Naive B cell (primary cell): ENCODE data around the gene GANAB. TPM values are rescaled to one million over a fixed set of nuclear protein-coding genes. Genes with fewer than 3 reads are reported as not detected.

ENCODE experiments used
- ATAC-seq, 2 donors: fragments of 150-1000 bp; cut with Tn5 transposase; 2 replicates each; pipeline ENCODE4 v1.10.0; 2021; ENCODE audit warnings: low read depth in 2 of 2, mild to moderate bottlenecking in 2 of 2, moderate library complexity in 2 of 2
- DNase-seq: peaks from one replicate; pipeline ENCODE4 v3.0.0; 2022
- H3K27ac Mint-ChIP-seq, 6 donors: one replicate each; pipeline ENCODE4 v1.8.0; 2020 to 2022; ENCODE audit warnings: mild to moderate bottlenecking in 6 of 6, mixed read lengths in 6 of 6, moderate library complexity in 5 of 6, inconsistent platforms in 2 of 6
- H3K27me3 Mint-ChIP-seq, 3 donors: one replicate each; pipeline ENCODE4 v1.8.0; 2021 to 2022; ENCODE audit warnings: mixed read lengths in 3 of 3, mild to moderate bottlenecking in 1 of 3
- H3K36me3 Mint-ChIP-seq, 2 donors: one replicate each; pipeline ENCODE4 v1.8.0; 2020 to 2022; ENCODE audit warnings: mixed read lengths in 2 of 2, inconsistent platforms in 1 of 2, mild to moderate bottlenecking in 1 of 2
- H3K4me1 Mint-ChIP-seq, 3 donors: one replicate each; pipeline ENCODE4 v1.8.0; 2020 to 2022; ENCODE audit warnings: mixed read lengths in 3 of 3, inconsistent platforms in 1 of 3, mild to moderate bottlenecking in 1 of 3, moderate library complexity in 1 of 3
- H3K4me3 Mint-ChIP-seq, 8 donors: one replicate each; pipeline ENCODE4 v1.8.0; 2020 to 2022; ENCODE audit warnings: mild to moderate bottlenecking in 8 of 8, mixed read lengths in 8 of 8, moderate library complexity in 8 of 8, inconsistent platforms in 2 of 8
- H3K9me3 Mint-ChIP-seq, 7 donors: one replicate each; pipeline ENCODE4 v1.8.0; 2020 to 2022; ENCODE audit warnings: mixed read lengths in 7 of 7, mild to moderate bottlenecking in 5 of 7, inconsistent platforms in 2 of 7, moderate library complexity in 1 of 7
- polyA plus RNA-seq, 6 donors: library from polyadenylated mRNA; unstranded; fragments of 300-500 nt; fragmentation: Illumina TruSeq; gene quantifications; one replicate each; pipeline ENCODE4 v1.2.3, GENCODE V29; 2021; ENCODE audit warnings: low read depth in 6 of 6

The GANAB gene
- polyA plus RNA-seq, 6 donors from 2014 or later, result 140 to 158 (median 149) TPM

DNA sequence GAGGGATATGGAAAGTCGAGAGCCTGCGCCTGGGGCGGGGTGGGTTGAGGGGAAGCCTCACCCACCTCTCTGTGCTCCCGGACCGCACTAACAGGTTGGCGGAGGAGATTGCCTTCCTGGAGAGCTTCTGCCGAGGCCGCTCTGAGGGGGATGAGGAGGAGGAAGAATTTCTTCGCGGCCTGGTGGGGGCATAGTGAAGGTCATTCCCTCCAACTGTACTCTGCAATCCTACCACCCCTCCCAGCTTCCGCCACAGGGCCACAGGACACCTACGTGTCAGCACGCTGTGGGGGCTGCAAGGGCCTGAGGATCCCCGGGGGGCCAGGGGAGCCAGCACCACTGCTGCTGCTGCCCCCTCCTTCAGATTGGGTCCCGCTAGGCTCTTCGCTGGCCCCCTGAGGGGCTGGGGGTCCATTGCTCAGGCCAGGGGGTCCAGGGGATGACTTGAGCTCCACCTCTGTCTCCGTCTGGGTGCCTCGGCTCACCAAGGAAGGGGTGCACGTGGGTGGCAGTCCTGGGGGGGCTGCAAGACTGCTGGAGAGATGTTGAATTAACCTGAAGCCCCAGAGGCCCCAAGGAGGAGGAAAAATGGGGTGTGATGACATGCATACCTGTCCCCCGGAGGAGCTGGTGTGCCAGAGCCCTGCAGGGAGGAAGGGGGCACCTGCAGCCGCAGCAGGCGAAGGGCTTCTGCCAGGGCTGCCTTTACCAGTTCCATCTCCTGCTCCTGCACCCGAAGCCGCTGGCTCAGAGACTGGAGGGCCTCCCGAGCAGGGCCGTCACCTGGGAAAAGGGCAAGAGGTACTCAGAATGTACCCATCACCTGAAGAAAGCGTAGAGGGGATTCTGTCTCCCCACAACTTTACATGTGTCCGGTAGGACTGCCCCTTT is 35.4 kb downstream of the GANAB start:
- peaks cover 5 to 7% of the 10 kb centered on the region in 2 donors for H3K36me3 Mint-ChIP-seq

DNA sequence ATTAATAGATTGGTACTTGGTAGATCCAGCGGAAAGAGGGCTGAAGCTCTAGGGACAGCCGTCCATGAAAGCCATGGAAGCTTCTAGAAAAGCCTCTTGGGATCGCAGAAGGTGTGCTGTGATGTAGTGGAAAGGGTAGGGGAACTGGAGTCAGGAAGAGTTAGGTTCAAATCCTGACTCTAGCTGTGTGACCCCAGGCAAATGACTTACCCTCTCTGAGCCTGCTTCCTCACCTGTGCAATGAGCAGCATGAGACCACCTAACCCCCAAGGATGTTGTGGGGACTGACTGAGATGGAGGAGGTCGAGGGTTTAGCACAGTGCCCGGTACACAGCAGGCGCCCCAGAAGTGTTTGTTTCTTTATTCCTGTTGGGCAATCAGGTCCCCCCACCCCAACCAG is 36.0 kb downstream of the GANAB start:
- peak overlapping the region in 4 of 6 donors; percentile 78 to 96 (median 85) for H3K27ac Mint-ChIP-seq
- H3K27me3 Mint-ChIP-seq, result no peaks in the 10 kb centered on the region
- H3K9me3 Mint-ChIP-seq, result peaks cover 0 to 2% (median 0%) of the 10 kb centered on the region in 7 donors
- peaks cover 5 to 7% of the 10 kb centered on the region in 2 donors for H3K36me3 Mint-ChIP-seq
- peak overlapping the region; percentile 36 to 100 (median 84) for H3K4me3 Mint-ChIP-seq
- peaks cover 33 to 48% (median 40%) of the 10 kb centered on the region in 3 donors for H3K4me1 Mint-ChIP-seq
- no peak for ATAC-seq
- no peak for DNase-seq

More for the DNA sequence above, 35.4 kb downstream of the GANAB start:
- Mint-ChIP-seq H3K4me1 (peaks cover 33 to 48% (median 40%) of the 10 kb centered on the region in 3 donors), H3K27ac (peak overlapping the region in 5 of 6 donors; percentile 96 to 99 (median 99)), H3K9me3 (peaks cover 0 to 2% (median 0%) of the 10 kb centered on the region in 7 donors), H3K27me3 (no peaks in the 10 kb centered on the region), H3K4me3 (peak overlapping the region; percentile 95 to 100 (median 98))
- no peak for DNase-seq
- no peak for ATAC-seq

- peaks cover 29 to 49% (median 40%) of the 10 kb centered on the region in 3 donors for H3K4me1 Mint-ChIP-seq
- H3K27ac Mint-ChIP-seq, result peak overlapping the region in 1 of 6 donors; percentile 24
- H3K36me3 Mint-ChIP-seq, result peaks cover 5 to 7% of the 10 kb centered on the region in 2 donors
- ATAC-seq (no peak), DNase-seq (no peak)
- peak overlapping the region in 3 of 8 donors; percentile 59 to 100 (median 84) for H3K4me3 Mint-ChIP-seq
- peaks cover 0 to 2% (median 0%) of the 10 kb centered on the region in 7 donors for H3K9me3 Mint-ChIP-seq
- H3K27me3 Mint-ChIP-seq, result no peaks in the 10 kb centered on the region
Measured at GRCh38 chr11:62608776-62609175, 37.6 kb downstream of the GANAB start.

- Mint-ChIP-seq H3K4me3 (peak overlapping the region in 2 of 8 donors; percentile 34 to 50), H3K4me1 (peaks cover 34 to 56% (median 46%) of the 10 kb centered on the region in 3 donors), H3K27ac (peak overlapping the region in 3 of 6 donors; percentile 24 to 64 (median 31))
Measured at GRCh38 chr11:62607714-62608113, 38.7 kb downstream of the GANAB start.

DNA sequence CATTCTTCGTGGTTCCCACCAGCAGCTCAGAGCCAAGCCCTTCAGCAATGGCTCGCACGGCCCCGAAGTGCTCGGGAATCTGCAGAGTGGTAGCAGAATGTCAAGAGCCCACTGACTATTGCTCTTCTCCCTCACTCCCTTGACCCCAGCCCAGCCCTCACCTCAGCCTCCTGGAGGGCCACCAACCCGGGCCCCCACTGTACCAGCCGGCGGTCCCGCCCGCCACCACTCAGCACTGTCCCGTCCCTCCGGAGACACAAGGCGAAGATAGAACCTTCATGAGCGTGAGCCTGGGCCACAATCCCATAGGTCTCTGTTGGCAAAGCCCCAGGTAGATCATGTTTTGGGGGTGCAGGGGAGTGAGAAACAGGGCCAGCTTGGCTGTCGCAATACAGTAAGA is 40.5 kb downstream of the GANAB start:
- H3K9me3 Mint-ChIP-seq, result no peaks in the 10 kb centered on the region
- ATAC-seq (no peak), DNase-seq (no peak)
- no peak overlapping the region for H3K4me3 Mint-ChIP-seq
- H3K4me1 Mint-ChIP-seq, result peaks cover 28 to 51% (median 40%) of the 10 kb centered on the region in 3 donors
- H3K27me3 Mint-ChIP-seq, result no peaks in the 10 kb centered on the region
- peak overlapping the region in 1 of 6 donors; percentile 18 for H3K27ac Mint-ChIP-seq
- H3K36me3 Mint-ChIP-seq, result peaks cover 5 to 7% of the 10 kb centered on the region in 2 donors

More at GRCh38 chr11:62607714-62608113, 38.7 kb downstream of the GANAB start:
- DNase-seq, result no peak
- Mint-ChIP-seq H3K27me3 (no peaks in the 10 kb centered on the region), H3K36me3 (peaks cover 5 to 7% of the 10 kb centered on the region in 2 donors), H3K9me3 (peaks cover 0 to 2% (median 0%) of the 10 kb centered on the region in 7 donors)
- no peak for ATAC-seq

DNA sequence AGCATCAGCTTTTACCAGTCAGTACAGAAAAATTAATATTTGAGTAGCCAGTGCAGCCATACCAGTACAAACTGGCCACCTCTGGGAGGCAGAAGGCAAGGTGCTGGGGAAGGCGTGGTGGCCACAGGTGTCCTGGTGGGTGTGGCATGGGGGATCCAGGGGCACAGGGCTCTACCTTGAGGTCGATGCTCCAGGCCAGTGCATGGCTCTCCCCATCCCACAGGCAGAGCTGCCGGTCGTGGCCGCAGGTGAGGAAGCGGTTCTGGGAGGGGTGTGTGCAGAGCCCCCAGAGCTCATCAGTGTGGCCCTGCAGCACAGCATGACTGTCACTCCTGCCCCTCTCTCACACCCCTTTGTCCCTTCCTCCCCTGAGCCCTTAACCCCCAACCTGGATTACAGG is 40.9 kb downstream of the GANAB start:
- H3K27me3 Mint-ChIP-seq, result no peaks in the 10 kb centered on the region
- H3K4me3 Mint-ChIP-seq, result peak overlapping the region in 2 of 8 donors; percentile 15 to 24
- H3K27ac Mint-ChIP-seq, result no peak overlapping the region
- ATAC-seq (no peak), DNase-seq (no peak)
- peaks cover 5 to 7% of the 10 kb centered on the region in 2 donors for H3K36me3 Mint-ChIP-seq
- no peaks in the 10 kb centered on the region for H3K9me3 Mint-ChIP-seq
- H3K4me1 Mint-ChIP-seq, result peaks cover 31 to 50% (median 41%) of the 10 kb centered on the region in 3 donors

GRCh38 chr11:62604460-62605120 is 41.8 kb downstream of the GANAB start:
- peaks cover 9 to 15% of the 10 kb centered on the region in 2 donors for H3K36me3 Mint-ChIP-seq
- H3K4me1 Mint-ChIP-seq, result peaks cover 36 to 59% (median 46%) of the 10 kb centered on the region in 3 donors
- H3K27me3 Mint-ChIP-seq, result no peaks in the 10 kb centered on the region
- ATAC-seq (no peak), DNase-seq (no peak)
- peaks cover 0 to 4% (median 0%) of the 10 kb centered on the region in 7 donors for H3K9me3 Mint-ChIP-seq
- H3K27ac Mint-ChIP-seq, result peak overlapping the region in 1 of 6 donors; percentile 54
- peak overlapping the region in 2 of 8 donors; percentile 44 to 92 for H3K4me3 Mint-ChIP-seq

DNA sequence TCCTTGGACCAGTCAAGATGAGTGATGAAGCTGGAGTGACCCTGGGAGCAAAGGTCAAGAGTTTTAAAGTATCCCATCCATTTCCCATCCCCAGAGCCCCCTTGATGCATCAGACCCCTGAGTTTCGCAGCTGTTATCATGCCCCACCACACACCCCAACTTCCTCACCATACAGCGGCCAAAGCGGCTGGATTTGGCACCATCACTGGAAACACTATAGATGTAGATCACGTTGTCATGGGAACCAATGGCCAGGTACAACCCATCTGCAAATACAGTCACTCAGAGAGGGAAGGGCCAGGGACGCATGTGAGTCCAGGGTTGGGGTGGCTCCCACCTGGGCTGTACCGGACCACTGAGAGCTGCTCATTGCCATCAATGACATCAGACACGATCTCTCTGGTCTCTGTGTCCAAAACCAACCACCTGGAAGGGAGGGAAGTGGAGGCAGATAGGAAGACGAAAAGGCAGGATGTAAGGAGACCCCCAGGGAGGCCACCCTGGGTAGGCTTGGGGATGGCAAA is 42.6 kb downstream of the GANAB start:
- ATAC-seq (no peak), DNase-seq (no peak)
- H3K36me3 Mint-ChIP-seq, result peaks cover 14 to 22% of the 10 kb centered on the region in 2 donors
- peaks cover 40 to 62% (median 48%) of the 10 kb centered on the region in 3 donors for H3K4me1 Mint-ChIP-seq
- H3K27ac Mint-ChIP-seq, result peak overlapping the region in 5 of 6 donors; percentile 35 to 76 (median 67)
- H3K27me3 Mint-ChIP-seq, result no peaks in the 10 kb centered on the region
- peak overlapping the region in 5 of 8 donors; percentile 59 to 93 (median 78) for H3K4me3 Mint-ChIP-seq
- H3K9me3 Mint-ChIP-seq, result peaks cover 0 to 5% (median 0%) of the 10 kb centered on the region in 7 donors

GRCh38 chr11:62603072-62603408 is 43.4 kb downstream of the GANAB start:
- ATAC-seq (no peak), DNase-seq (no peak)
- H3K27me3 Mint-ChIP-seq, result no peaks in the 10 kb centered on the region
- H3K27ac Mint-ChIP-seq, result peak overlapping the region in 3 of 6 donors; percentile 66 to 84 (median 70)
- H3K4me3 Mint-ChIP-seq, result peak overlapping the region; percentile 46 to 93 (median 74)
- H3K36me3 Mint-ChIP-seq, result peaks cover 13 to 28% of the 10 kb centered on the region in 2 donors
- peaks cover 45 to 64% (median 53%) of the 10 kb centered on the region in 3 donors for H3K4me1 Mint-ChIP-seq
- H3K9me3 Mint-ChIP-seq, result peaks cover 0 to 5% (median 0%) of the 10 kb centered on the region in 7 donors

- H3K4me1 Mint-ChIP-seq, result peaks cover 45 to 64% (median 51%) of the 10 kb centered on the region in 3 donors
- DNase-seq (no peak), ATAC-seq (no peak)
- peak overlapping the region; percentile 89 to 98 (median 97) for H3K27ac Mint-ChIP-seq
- H3K4me3 Mint-ChIP-seq, result peak overlapping the region; percentile 92 to 97 (median 94)
- no peaks in the 10 kb centered on the region for H3K27me3 Mint-ChIP-seq
- H3K36me3 Mint-ChIP-seq, result peaks cover 8 to 29% of the 10 kb centered on the region in 2 donors
- peaks cover 0 to 5% (median 0%) of the 10 kb centered on the region in 7 donors for H3K9me3 Mint-ChIP-seq
Measured at GRCh38 chr11:62602141-62603071, 44.0 kb downstream of the GANAB start.

GRCh38 chr11:62601372-62602140 is 44.9 kb downstream of the GANAB start, which contains the start of gene MTA2:
Gene MTA2 (minus strand): TSS chr11:62601865. CDS start chr11:62601450, 415 bp downstream.
- Mint-ChIP-seq H3K4me1 (peaks cover 45 to 69% (median 48%) of the 10 kb centered on the region in 3 donors), H3K27me3 (no peaks in the 10 kb centered on the region), H3K27ac (peak within 1 kb of the TSS; percentile 89 to 98 (median 97)), H3K36me3 (peaks cover 13 to 36% of the 10 kb centered on the region in 2 donors), H3K4me3 (peak within 1 kb of the TSS; percentile 92 to 97 (median 94)), H3K9me3 (peaks cover 0 to 5% (median 0%) of the 10 kb centered on the region in 7 donors)
- DNase-seq (peak; percentile 100), ATAC-seq (peak; percentile 75 to 79)
